T-cell (primary cell): ENCODE data around the gene SCAF1. TPM values are rescaled to one million over a fixed set of nuclear protein-coding genes. Genes with fewer than 3 reads are reported as not detected.
A peak's percentile ranks its signal among the peaks of the same experiment; 100 is the strongest.

ENCODE experiments used
- ATAC-seq, 4 experiments: fragments of 200-7000 bp in 3 of 4; fragments of 150-1000 bp in 1 of 4; cut with Tn5 transposase; replicated peaks in 1 of 4; 1 replicate in 3 of 4; 2 replicates in 1 of 4; pipeline ENCODE4 v1.10.0; 2021; ENCODE audit warnings: moderate library complexity in 3 of 4, mild to moderate bottlenecking in 2 of 4, moderate number of reproducible peaks in 1 of 4
- CTCF ChIA-PET, 2 donors: fragments of 300-600 bp; sonication (Branson Sonifier 250); formaldehyde crosslinking; loops; one replicate each; lab custom pipeline; 2022; ENCODE audit warnings: antibody characterized with exemption in 2 of 2; lab: Charles Lee
- POLR2A ChIA-PET, 2 donors: fragments of 300-600 bp; sonication (Branson Sonifier 250); formaldehyde crosslinking; loops; one replicate each; lab custom pipeline; 2022; ENCODE audit warnings: antibody characterized with exemption in 2 of 2; lab: Charles Lee
- DNase-seq, 35 experiments: peaks; one replicate each; pipeline versions ENCODE4 v3.0.0 to v3.0.0-alpha.2; 2013 to 2023
- H3K27ac ChIP-seq: one replicate; pipeline ENCODE4 v1.5.1; 2013; ENCODE audit warnings: low read length
- H3K27me3 ChIP-seq, 2 experiments: replicated peaks in 1 of 2; 1 replicate in 1 of 2; 2 replicates in 1 of 2; pipeline versions ENCODE4 v1.6.1 to v1.7.0; 2013; ENCODE audit warnings: low read length in 1 of 2, mixed read lengths in 1 of 2; ENCODE audit not compliant: control insufficient read depth in 2 of 2, insufficient read depth in 2 of 2; ENCODE audit errors: extremely low read depth in 1 of 2
- H3K36me3 ChIP-seq, 2 donors: 1 replicate in 1 of 2; 2 replicates in 1 of 2; pipeline versions ENCODE4 v1.6.1 to v1.7.0; 2013; ENCODE audit warnings: low read length in 1 of 2; ENCODE audit not compliant: control insufficient read depth in 2 of 2, insufficient read depth in 1 of 2; ENCODE audit errors: extremely low read depth in 1 of 2
- H3K4me1 ChIP-seq, 2 experiments: 1 replicate in 1 of 2; 2 replicates in 1 of 2; pipeline versions ENCODE4 v1.6.1 to v1.7.0; 2013; ENCODE audit warnings: low read length in 2 of 2, mixed read lengths in 1 of 2; ENCODE audit not compliant: insufficient read depth in 2 of 2, control insufficient read depth in 1 of 2; ENCODE audit errors: extremely low read depth in 1 of 2
- H3K4me3 ChIP-seq, 2 donors: 1 replicate in 1 of 2; 2 replicates in 1 of 2; pipeline versions ENCODE4 v1.5.1 to v1.7.0; 2013; ENCODE audit warnings: mild to moderate bottlenecking in 2 of 2, low read length in 1 of 2, moderate library complexity in 1 of 2; ENCODE audit not compliant: control insufficient read depth in 1 of 2; ENCODE audit errors: extremely low read depth in 1 of 2
- H3K9me3 ChIP-seq: 2 replicates; pipeline ENCODE4 v1.7.0; 2013
- H3K27ac Mint-ChIP-seq, 2 donors: one replicate each; pipeline ENCODE4 v1.8.0; 2020 to 2021; ENCODE audit warnings: mild to moderate bottlenecking in 2 of 2, mixed read lengths in 2 of 2
- H3K27me3 Mint-ChIP-seq, 2 donors: one replicate each; pipeline ENCODE4 v1.8.0; 2021 to 2022; ENCODE audit warnings: mixed read lengths in 2 of 2
- H3K36me3 Mint-ChIP-seq: one replicate; pipeline ENCODE4 v1.8.0; 2021; ENCODE audit warnings: mixed read lengths
- H3K4me1 Mint-ChIP-seq, 3 donors: one replicate each; pipeline ENCODE4 v1.8.0; 2020 to 2022; ENCODE audit warnings: mixed read lengths in 3 of 3, mild to moderate bottlenecking in 1 of 3
- H3K4me3 Mint-ChIP-seq, 3 donors: one replicate each; pipeline ENCODE4 v1.8.0; 2020 to 2022; ENCODE audit warnings: mild to moderate bottlenecking in 3 of 3, mixed read lengths in 3 of 3, moderate library complexity in 3 of 3
- H3K9me3 Mint-ChIP-seq, 3 donors: one replicate each; pipeline ENCODE4 v1.8.0; 2020 to 2022; ENCODE audit warnings: mixed read lengths in 3 of 3
- WGBS: methylation state at CpG from one replicate; pipeline ENCODE4 v1.1.5; 2013; ENCODE audit warnings: missing lambda C conversion rate; ENCODE audit not compliant: insufficient coverage; 5-methylcytosine and 5-hydroxymethylcytosine counted together
- total RNA-seq, 35 experiments: library from RNA in 6 of 35; stranded (reverse) in 6 of 35; fragments of 120-200 nt in 1 of 35; gene quantifications; one replicate each; pipeline versions ENCODE4 v1.2.1 to v1.2.4 and lab custom pipeline; 2013 to 2026

Gene SCAF1
- total RNA-seq, 5 donors from 2014 or later (not counting 1 experiment from before 2014, with no cell fraction given) = 40.0 to 81.9 (median 75.4) TPM

GRCh38 chr19:49679771-49680413 lies 37.9 kb downstream of the SCAF1 start:
- DNase-seq = no peak
- H3K36me3 Mint-ChIP-seq = peaks cover 19% of the 10 kb centered on the region

GRCh38 chr19:49680421-49681351 lies 38.7 kb downstream of the SCAF1 start:
- Histone ChIP-seq H3K4me3 (no peak overlapping the region), H3K27ac (peak overlapping the region; percentile 62), H3K27me3 (no peaks in the 10 kb centered on the region), H3K4me1 (peaks cover 4 to 54% of the 10 kb centered on the region in 2 experiments), H3K36me3 (peaks cover 8 to 44% of the 10 kb centered on the region in 2 donors), H3K9me3 (no peaks in the 10 kb centered on the region)
- peak; percentile 79 to 97 (median 91) for DNase-seq
- H3K36me3 Mint-ChIP-seq = peaks cover 27% of the 10 kb centered on the region
- H3K27me3 Mint-ChIP-seq = no peaks in the 10 kb centered on the region
- H3K9me3 Mint-ChIP-seq = no peaks in the 10 kb centered on the region
- ChIA-PET POLR2A (interaction anchor here in 1 of 2 donors (0.6 kb wide), 2 partner anchors 41 to 455 kb away, joined by 5 to 9 read pairs; partner anchors contain the start of gene RRAS), CTCF (interaction anchor here (0.6 to 1.1 kb wide), 7 partner anchors 13 to 198 kb away, joined by 3 to 6 read pairs (median 3); partner anchors contain the start of gene RRAS (in 1 of the 2))
- WGBS = 32% methylated on average over 31 of the region's 40 CpGs
- ATAC-seq = peak in 3 of 4 experiments; percentile 6 to 29 (median 10)
- peak overlapping the region in 1 of 2 donors; percentile 58 for H3K27ac Mint-ChIP-seq
- H3K4me1 Mint-ChIP-seq = peaks cover 30 to 44% (median 36%) of the 10 kb centered on the region in 3 donors
- H3K4me3 Mint-ChIP-seq = peak overlapping the region in 1 of 3 donors; percentile 23

More at GRCh38 chr19:49679771-49680413, 37.9 kb downstream of the SCAF1 start:
- no peaks in the 10 kb centered on the region for H3K27me3 Mint-ChIP-seq
- peak overlapping the region in 1 of 3 donors; percentile 94 for H3K4me3 Mint-ChIP-seq
- Histone ChIP-seq H3K4me3 (no peak overlapping the region), H3K9me3 (no peaks in the 10 kb centered on the region), H3K27me3 (no peaks in the 10 kb centered on the region), H3K4me1 (peaks cover 4 to 56% of the 10 kb centered on the region in 2 experiments), H3K27ac (peak overlapping the region; percentile 62), H3K36me3 (peaks cover 8 to 36% of the 10 kb centered on the region in 2 donors)
- ChIA-PET POLR2A (interaction anchor here in 1 of 2 donors (0.6 kb wide), 2 partner anchors 40 to 454 kb away, joined by 5 to 9 read pairs; partner anchors contain the start of gene RRAS), CTCF (interaction anchor here in 1 of 2 donors (0.6 to 1.2 kb wide), 4 partner anchors 12 to 197 kb away, joined by 3 to 5 read pairs (median 3); partner anchors contain the start of genes BCL2L12 and IRF3)
- 87% methylated on average over 4 of the region's 10 CpGs for WGBS
- H3K9me3 Mint-ChIP-seq = no peaks in the 10 kb centered on the region
- H3K4me1 Mint-ChIP-seq = peaks cover 30 to 44% (median 36%) of the 10 kb centered on the region in 3 donors
- no peak for ATAC-seq
- peak overlapping the region; percentile 58 to 74 for H3K27ac Mint-ChIP-seq

GRCh38 chr19:49681830-49682229 lies 39.8 kb downstream of the SCAF1 start:
- no peak overlapping the region for H3K27ac Mint-ChIP-seq

GRCh38 chr19:49682274-49682673 lies 40.3 kb downstream of the SCAF1 start:
- Mint-ChIP-seq H3K36me3 (peaks cover 32% of the 10 kb centered on the region), H3K9me3 (no peaks in the 10 kb centered on the region), H3K4me1 (peaks cover 21 to 29% (median 28%) of the 10 kb centered on the region in 3 donors), H3K4me3 (no peak overlapping the region), H3K27ac (no peak overlapping the region), H3K27me3 (no peaks in the 10 kb centered on the region)
- no peak for DNase-seq
- Histone ChIP-seq H3K9me3 (no peaks in the 10 kb centered on the region), H3K4me1 (peaks cover 4 to 47% of the 10 kb centered on the region in 2 experiments), H3K27me3 (no peaks in the 10 kb centered on the region), H3K36me3 (peaks cover 11 to 58% of the 10 kb centered on the region in 2 donors), H3K27ac (no peak overlapping the region), H3K4me3 (no peak overlapping the region)
- ChIA-PET POLR2A (no interaction called here), CTCF (no interaction called here)
- WGBS = 73% methylated on average over 8 of the region's 8 CpGs
- ATAC-seq = no peak

More at GRCh38 chr19:49681830-49682229, 39.8 kb downstream of the SCAF1 start:
- POLR2A ChIA-PET = no interaction called here
- CTCF ChIA-PET = interaction anchor here in 1 of 2 donors (1.1 kb wide), 1 partner anchor 38 kb away, joined by 5 read pairs; no protein-coding TSS in a partner anchor
- no peaks in the 10 kb centered on the region for H3K27me3 Mint-ChIP-seq
- ATAC-seq = no peak
- no peaks in the 10 kb centered on the region for H3K27me3 ChIP-seq
- H3K36me3 Mint-ChIP-seq = peaks cover 32% of the 10 kb centered on the region
- DNase-seq = no peak
- no peaks in the 10 kb centered on the region for H3K9me3 ChIP-seq
- H3K4me1 Mint-ChIP-seq = peaks cover 21 to 33% (median 28%) of the 10 kb centered on the region in 3 donors
- H3K4me3 Mint-ChIP-seq = no peak overlapping the region
- H3K9me3 Mint-ChIP-seq = no peaks in the 10 kb centered on the region
- no peak overlapping the region for H3K27ac ChIP-seq
- H3K4me1 ChIP-seq = peaks cover 4 to 47% of the 10 kb centered on the region in 2 experiments
- H3K36me3 ChIP-seq = peaks cover 8 to 54% of the 10 kb centered on the region in 2 donors
- H3K4me3 ChIP-seq = no peak overlapping the region
- 95% methylated on average over 12 of the region's 19 CpGs for WGBS

GRCh38 chr19:49683814-49684250 lies 41.8 kb downstream of the SCAF1 start:
- no peaks in the 10 kb centered on the region for H3K9me3 Mint-ChIP-seq
- H3K27ac Mint-ChIP-seq = no peak overlapping the region
- no peak overlapping the region for H3K4me3 Mint-ChIP-seq
- H3K36me3 ChIP-seq = peaks cover 11 to 62% of the 10 kb centered on the region in 2 donors
- ATAC-seq (no peak), DNase-seq (no peak)
- ChIA-PET POLR2A (no interaction called here), CTCF (interaction anchor here in 1 of 2 donors (0.6 to 0.8 kb wide), 2 partner anchors 44 to 115 kb away, joined by 3 read pairs; partner anchors contain the start of gene RRAS)
- H3K9me3 ChIP-seq = no peaks in the 10 kb centered on the region
- peaks cover 0 to under 1% of the 10 kb centered on the region in 2 experiments for H3K27me3 ChIP-seq
- H3K4me3 ChIP-seq = no peak overlapping the region
- H3K4me1 ChIP-seq = peaks cover 4 to 34% of the 10 kb centered on the region in 2 experiments
- H3K27me3 Mint-ChIP-seq = no peaks in the 10 kb centered on the region
- no peak overlapping the region for H3K27ac ChIP-seq
- WGBS = 83% methylated on average over 18 of the region's 18 CpGs
- peaks cover 13 to 21% (median 20%) of the 10 kb centered on the region in 3 donors for H3K4me1 Mint-ChIP-seq
- peaks cover 35% of the 10 kb centered on the region for H3K36me3 Mint-ChIP-seq
